Keratinocyte (primary cell): ENCODE measurements around the gene MFNG.

Source experiments
- EZH2 ChIP-seq: IDR thresholded peaks from one replicate; pipeline ENCODE4 v1.6.1; 2012; ENCODE audit warnings: inconsistent platforms, mild to moderate bottlenecking, low read length, moderate library complexity
- TF ChIP-seq, protein P1 (sequence below), 3 experiments: IDR thresholded peaks in 1 of 3; conservative IDR thresholded peaks in 1 of 3; optimal IDR thresholded peaks in 1 of 3; 2 replicates in 2 of 3; 3 replicates in 1 of 3; pipeline versions ENCODE3 to v1.5.1; 2011; ENCODE audit warnings: low read length in 3 of 3, mild to moderate bottlenecking in 3 of 3, moderate library complexity in 2 of 3, control low read depth in 1 of 3, inconsistent platforms in 1 of 3; ENCODE audit not compliant: insufficient read depth in 2 of 3; ENCODE audit errors: extremely low read depth in 1 of 3

GRCh38 chr22:37507731-37508130, 21.5 kb upstream of the MFNG start:
- TF ChIP-seq, protein P1, sequence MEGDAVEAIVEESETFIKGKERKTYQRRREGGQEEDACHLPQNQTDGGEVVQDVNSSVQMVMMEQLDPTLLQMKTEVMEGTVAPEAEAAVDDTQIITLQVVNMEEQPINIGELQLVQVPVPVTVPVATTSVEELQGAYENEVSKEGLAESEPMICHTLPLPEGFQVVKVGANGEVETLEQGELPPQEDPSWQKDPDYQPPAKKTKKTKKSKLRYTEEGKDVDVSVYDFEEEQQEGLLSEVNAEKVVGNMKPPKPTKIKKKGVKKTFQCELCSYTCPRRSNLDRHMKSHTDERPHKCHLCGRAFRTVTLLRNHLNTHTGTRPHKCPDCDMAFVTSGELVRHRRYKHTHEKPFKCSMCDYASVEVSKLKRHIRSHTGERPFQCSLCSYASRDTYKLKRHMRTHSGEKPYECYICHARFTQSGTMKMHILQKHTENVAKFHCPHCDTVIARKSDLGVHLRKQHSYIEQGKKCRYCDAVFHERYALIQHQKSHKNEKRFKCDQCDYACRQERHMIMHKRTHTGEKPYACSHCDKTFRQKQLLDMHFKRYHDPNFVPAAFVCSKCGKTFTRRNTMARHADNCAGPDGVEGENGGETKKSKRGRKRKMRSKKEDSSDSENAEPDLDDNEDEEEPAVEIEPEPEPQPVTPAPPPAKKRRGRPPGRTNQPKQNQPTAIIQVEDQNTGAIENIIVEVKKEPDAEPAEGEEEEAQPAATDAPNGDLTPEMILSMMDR (optimal IDR thresholded peaks at IDR 0.05 in 1 of 3, IDR thresholded peaks at IDR 0.05 in 1 of 3, conservative IDR thresholded peaks at IDR 0.05 in 1 of 3; ENCODE audit: extremely low read depth in 1 of 3, insufficient read depth in 2 of 3, low read length in 3 of 3), result no peak
- no peak for TF ChIP-seq EZH2
